ENCODE results near the gene TMEM18. TPM values are rescaled to one million over a fixed set of nuclear protein-coding genes. Genes with fewer than 3 reads are reported as not detected.

TMEM18 gene
- total RNA-seq, 2 experiments from 2014 or later, result 22.1 to 25.6 TPM

- Mint-ChIP-seq H3K27ac (peak overlapping the region; percentile 27), H3K4me1 (peaks cover 36% of the 10 kb centered on the region), H3K9me3 (ENCODE audit: low read depth) (no peaks in the 10 kb centered on the region), H3K27me3 (no peaks in the 10 kb centered on the region), H3K36me3 (peaks cover 26% of the 10 kb centered on the region), H3K4me3 (no peak overlapping the region)
- CTCF ChIA-PET, result no interaction called here
- ATAC-seq (no peak), DNase-seq (no peak)
These were observed 3.4 kb downstream of the TMEM18 start for GRCh38 chr2:673615-674320.

GRCh38 chr2:673016-673415, 4.2 kb downstream of the TMEM18 start:
- DNase-seq (no peak), ATAC-seq (no peak)
- H3K9me3 Mint-ChIP-seq (ENCODE audit: low read depth), result no peaks in the 10 kb centered on the region
- peaks cover 31% of the 10 kb centered on the region for H3K36me3 Mint-ChIP-seq
- H3K4me1 Mint-ChIP-seq, result peaks cover 31% of the 10 kb centered on the region
- no peak overlapping the region for H3K27ac Mint-ChIP-seq
- no peak overlapping the region for H3K4me3 Mint-ChIP-seq
- CTCF ChIA-PET, result no interaction called here
- no peaks in the 10 kb centered on the region for H3K27me3 Mint-ChIP-seq

GRCh38 chr2:672606-672905, 4.7 kb downstream of the TMEM18 start:
- CTCF ChIA-PET, result no interaction called here
- DNase-seq (no peak), ATAC-seq (no peak)
- Mint-ChIP-seq H3K27me3 (no peaks in the 10 kb centered on the region), H3K4me3 (no peak overlapping the region), H3K9me3 (ENCODE audit: low read depth) (no peaks in the 10 kb centered on the region), H3K27ac (no peak overlapping the region), H3K4me1 (peaks cover 31% of the 10 kb centered on the region), H3K36me3 (peaks cover 36% of the 10 kb centered on the region)

DNA sequence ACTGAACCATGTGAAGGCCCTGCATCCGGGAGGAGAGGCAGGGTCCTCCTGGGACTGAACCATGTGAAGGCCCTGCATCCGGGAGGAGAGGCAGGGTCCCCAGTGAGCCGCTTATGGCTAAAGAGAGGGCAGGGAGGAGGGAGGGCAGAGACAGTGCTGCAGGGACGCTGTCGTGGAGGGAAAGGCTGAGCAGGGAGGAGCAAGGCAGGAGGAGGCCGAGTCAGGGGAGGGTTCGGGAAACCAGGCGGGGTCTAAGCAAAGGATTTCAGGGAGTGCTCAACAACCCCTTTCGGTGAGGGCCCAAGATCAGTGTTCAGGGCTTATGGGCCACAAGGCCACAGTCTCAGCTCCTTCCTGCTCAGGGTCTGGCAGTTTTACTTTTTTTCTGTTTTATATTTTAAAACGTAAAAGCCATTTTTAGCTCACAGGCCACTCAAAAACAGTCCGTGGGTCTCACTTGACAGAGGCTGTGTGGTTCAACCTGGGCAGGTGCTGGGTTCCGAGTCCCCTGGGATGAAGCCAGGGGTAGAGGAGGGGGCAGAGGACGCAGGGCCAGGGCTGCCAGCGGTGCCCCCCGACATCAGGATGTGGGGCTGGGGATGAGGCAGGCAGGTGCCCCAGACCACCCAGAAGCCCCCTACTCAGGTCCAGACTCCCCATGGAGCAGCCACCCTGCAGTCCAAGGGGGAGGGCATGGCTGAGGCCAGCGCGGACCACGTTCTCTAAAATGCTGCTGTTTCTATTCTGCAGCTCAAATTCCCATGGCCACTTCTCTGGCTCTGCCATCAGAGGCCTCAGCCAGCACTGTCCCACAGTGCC, 5.2 kb downstream of the TMEM18 start:
- ATAC-seq (no peak), DNase-seq (no peak)
- no peaks in the 10 kb centered on the region for H3K27me3 Mint-ChIP-seq
- no peaks in the 10 kb centered on the region for H3K9me3 Mint-ChIP-seq (ENCODE audit: low read depth)
- no peak overlapping the region for H3K27ac Mint-ChIP-seq
- H3K36me3 Mint-ChIP-seq, result peaks cover 39% of the 10 kb centered on the region
- CTCF ChIA-PET, result no interaction called here
- peaks cover 31% of the 10 kb centered on the region for H3K4me1 Mint-ChIP-seq
- no peak overlapping the region for H3K4me3 Mint-ChIP-seq

DNA sequence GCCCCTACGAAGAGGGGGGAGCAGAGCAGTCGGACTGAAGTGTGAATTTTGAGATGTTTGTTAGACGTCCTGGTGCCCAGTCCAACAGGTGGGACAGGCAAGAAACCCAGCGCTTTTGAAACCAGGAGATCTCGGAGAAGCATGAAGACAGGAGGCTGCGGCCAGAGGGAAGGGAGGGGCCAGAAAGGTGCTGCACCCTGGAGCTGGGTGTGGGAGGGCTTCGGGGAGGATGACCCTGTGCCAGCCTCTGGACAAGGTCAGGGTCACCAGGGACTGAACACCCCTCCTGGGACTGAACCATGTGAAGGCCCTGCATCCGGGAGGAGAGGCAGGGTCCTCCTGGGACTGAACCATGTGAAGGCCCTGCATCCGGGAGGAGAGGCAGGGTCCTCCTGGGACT, 6.1 kb downstream of the TMEM18 start:
- no peak overlapping the region for H3K27ac Mint-ChIP-seq
- no peak for DNase-seq
- H3K9me3 Mint-ChIP-seq (ENCODE audit: low read depth), result peaks cover 4% of the 10 kb centered on the region
- no peak overlapping the region for H3K4me3 Mint-ChIP-seq
- H3K36me3 Mint-ChIP-seq, result peaks cover 46% of the 10 kb centered on the region
- no peak for ATAC-seq
- CTCF ChIA-PET, result no interaction called here
- peaks cover 25% of the 10 kb centered on the region for H3K4me1 Mint-ChIP-seq
- no peaks in the 10 kb centered on the region for H3K27me3 Mint-ChIP-seq

DNA sequence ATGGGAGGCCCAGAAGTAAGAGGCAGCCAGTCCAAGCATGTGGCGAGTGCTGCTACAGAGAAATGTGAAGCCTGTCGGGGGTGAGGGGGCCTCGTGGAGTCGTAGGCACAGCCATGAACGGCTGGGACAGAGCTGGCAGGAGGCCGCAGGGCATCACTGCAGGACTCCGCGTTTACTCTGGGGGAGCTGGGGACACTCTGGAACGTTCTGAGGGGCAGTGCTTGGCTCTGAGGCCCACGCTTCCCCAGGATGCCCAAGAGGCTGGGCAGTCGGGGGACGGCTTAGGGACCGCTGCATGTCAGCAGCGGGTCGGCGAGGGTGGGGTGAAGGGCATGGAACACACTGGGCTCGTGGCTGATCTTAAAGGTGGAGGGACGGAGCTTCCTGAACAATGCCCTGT, 6.6 kb downstream of the TMEM18 start:
- CTCF ChIA-PET, result no interaction called here
- Mint-ChIP-seq H3K36me3 (peaks cover 51% of the 10 kb centered on the region), H3K4me3 (no peak overlapping the region), H3K4me1 (peaks cover 20% of the 10 kb centered on the region), H3K27me3 (no peaks in the 10 kb centered on the region), H3K27ac (no peak overlapping the region), H3K9me3 (ENCODE audit: low read depth) (peaks cover 6% of the 10 kb centered on the region)
- DNase-seq, result no peak
- no peak for ATAC-seq

- H3K4me3 Mint-ChIP-seq, result no peak overlapping the region
- peaks cover 14% of the 10 kb centered on the region for H3K4me1 Mint-ChIP-seq
- H3K27ac Mint-ChIP-seq, result no peak overlapping the region
- CTCF ChIA-PET, result no interaction called here
- H3K36me3 Mint-ChIP-seq, result peaks cover 58% of the 10 kb centered on the region
- DNase-seq, result no peak
- no peak for ATAC-seq
- H3K27me3 Mint-ChIP-seq, result no peaks in the 10 kb centered on the region
- H3K9me3 Mint-ChIP-seq (ENCODE audit: low read depth), result peaks cover 15% of the 10 kb centered on the region
These were observed 7.9 kb downstream of the TMEM18 start for GRCh38 chr2:669323-669722.

DNA sequence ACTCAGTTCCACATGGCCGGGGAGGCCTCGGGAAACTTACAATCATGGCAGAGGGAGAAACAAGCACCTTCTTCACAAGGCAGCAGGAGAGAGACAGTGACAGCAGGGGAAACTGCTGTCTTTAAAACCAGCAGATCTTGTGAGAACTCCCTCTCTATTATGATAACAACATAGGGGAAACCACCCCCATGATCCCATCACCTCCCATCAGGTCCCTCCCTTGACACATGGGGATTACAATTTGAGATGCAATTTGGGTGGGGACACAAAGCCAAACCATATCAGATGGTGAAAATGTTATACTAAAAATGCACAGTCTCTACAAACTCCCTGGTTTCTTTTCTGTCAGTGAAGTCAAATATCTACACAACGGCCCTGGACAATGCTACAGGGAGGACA, 9.2 kb downstream of the TMEM18 start:
- no peak for ATAC-seq
- Mint-ChIP-seq H3K4me1 (peaks cover 18% of the 10 kb centered on the region), H3K27ac (no peak overlapping the region), H3K4me3 (no peak overlapping the region), H3K36me3 (peaks cover 71% of the 10 kb centered on the region), H3K9me3 (ENCODE audit: low read depth) (peaks cover 15% of the 10 kb centered on the region), H3K27me3 (no peaks in the 10 kb centered on the region)
- no peak for DNase-seq
- CTCF ChIA-PET, result no interaction called here

- H3K36me3 Mint-ChIP-seq, result peaks cover 76% of the 10 kb centered on the region
- H3K4me1 Mint-ChIP-seq, result peaks cover 23% of the 10 kb centered on the region
- no peak overlapping the region for H3K27ac Mint-ChIP-seq
- H3K9me3 Mint-ChIP-seq (ENCODE audit: low read depth), result peaks cover 15% of the 10 kb centered on the region
- DNase-seq, result no peak
- ATAC-seq, result peak; percentile 65
- H3K27me3 Mint-ChIP-seq, result no peaks in the 10 kb centered on the region
- H3K4me3 Mint-ChIP-seq, result no peak overlapping the region
- CTCF ChIA-PET, result no interaction called here
These were observed 9.7 kb downstream of the TMEM18 start for GRCh38 chr2:667332-667999.

DNA sequence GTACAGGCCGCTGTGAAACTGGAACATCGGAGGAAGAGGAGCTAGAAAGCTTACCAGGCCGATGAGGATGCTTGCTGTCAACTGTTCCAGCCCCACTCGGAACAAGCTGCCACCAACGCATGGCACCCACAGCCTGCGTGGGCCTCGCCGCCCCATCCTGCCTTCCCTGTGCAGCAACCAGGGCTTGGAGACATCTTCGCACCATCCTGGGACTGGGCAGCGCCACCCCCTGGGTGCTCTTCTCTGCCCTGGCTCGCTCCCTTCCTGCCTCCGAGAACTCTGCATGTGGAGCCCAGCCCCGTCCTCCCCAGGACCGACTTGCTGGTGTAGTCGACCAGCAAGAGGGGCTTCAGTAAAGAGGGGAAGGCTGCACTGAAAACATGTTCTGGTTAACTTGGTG, 10.8 kb downstream of the TMEM18 start:
- Mint-ChIP-seq H3K9me3 (ENCODE audit: low read depth) (peaks cover 15% of the 10 kb centered on the region), H3K27me3 (no peaks in the 10 kb centered on the region), H3K36me3 (peaks cover 74% of the 10 kb centered on the region), H3K27ac (no peak overlapping the region), H3K4me3 (no peak overlapping the region), H3K4me1 (peaks cover 31% of the 10 kb centered on the region)
- CTCF ChIA-PET, result interaction anchor here (0.8 kb wide), 1 partner anchor 420 kb away, joined by 3 read pairs; no protein-coding TSS in a partner anchor
- DNase-seq (no peak), ATAC-seq (no peak)

GRCh38 chr2:665340-666073, 11.7 kb downstream of the TMEM18 start:
- CTCF ChIA-PET, result interaction anchor here (0.8 kb wide), 1 partner anchor 419 kb away, joined by 3 read pairs; no protein-coding TSS in a partner anchor
- no peak for ATAC-seq

DNA sequence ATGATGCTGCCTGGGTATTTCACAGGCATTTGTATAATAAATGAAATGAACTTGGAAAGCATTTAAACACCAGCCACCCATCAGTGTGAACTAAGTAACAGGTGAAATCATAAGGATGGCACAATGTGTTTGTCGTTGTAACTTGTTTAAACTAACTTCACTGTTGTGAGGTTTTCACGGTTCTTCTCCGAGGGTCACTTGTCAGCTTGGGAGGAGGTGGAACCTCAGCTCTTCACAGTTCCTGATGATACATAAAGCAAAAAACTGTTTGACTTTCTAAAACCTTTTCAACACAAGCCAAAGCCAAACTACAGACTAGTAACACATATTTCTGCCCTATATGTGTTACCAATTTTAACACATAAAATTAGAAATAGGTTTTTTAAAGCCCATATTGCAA, 13.1 kb downstream of the TMEM18 start:
- H3K27ac Mint-ChIP-seq, result no peak overlapping the region
- DNase-seq, result no peak
- peaks cover 2% of the 10 kb centered on the region for H3K27me3 Mint-ChIP-seq
- peaks cover 32% of the 10 kb centered on the region for H3K4me1 Mint-ChIP-seq
- peaks cover 59% of the 10 kb centered on the region for H3K36me3 Mint-ChIP-seq
- CTCF ChIA-PET, result interaction anchor here (0.6 kb wide), 1 partner anchor 27 kb away, joined by 3 read pairs; no protein-coding TSS in a partner anchor
- H3K4me3 Mint-ChIP-seq, result no peak overlapping the region
- ATAC-seq, result no peak
- H3K9me3 Mint-ChIP-seq (ENCODE audit: low read depth), result peaks cover 15% of the 10 kb centered on the region

More at GRCh38 chr2:665340-666073, 11.7 kb downstream of the TMEM18 start:
- peaks cover 15% of the 10 kb centered on the region for H3K9me3 Mint-ChIP-seq (ENCODE audit: low read depth)
- no peak overlapping the region for H3K27ac Mint-ChIP-seq
- peaks cover 32% of the 10 kb centered on the region for H3K4me1 Mint-ChIP-seq
- peaks cover 69% of the 10 kb centered on the region for H3K36me3 Mint-ChIP-seq
- no peak overlapping the region for H3K4me3 Mint-ChIP-seq
- no peaks in the 10 kb centered on the region for H3K27me3 Mint-ChIP-seq
- DNase-seq, result no peak

DNA sequence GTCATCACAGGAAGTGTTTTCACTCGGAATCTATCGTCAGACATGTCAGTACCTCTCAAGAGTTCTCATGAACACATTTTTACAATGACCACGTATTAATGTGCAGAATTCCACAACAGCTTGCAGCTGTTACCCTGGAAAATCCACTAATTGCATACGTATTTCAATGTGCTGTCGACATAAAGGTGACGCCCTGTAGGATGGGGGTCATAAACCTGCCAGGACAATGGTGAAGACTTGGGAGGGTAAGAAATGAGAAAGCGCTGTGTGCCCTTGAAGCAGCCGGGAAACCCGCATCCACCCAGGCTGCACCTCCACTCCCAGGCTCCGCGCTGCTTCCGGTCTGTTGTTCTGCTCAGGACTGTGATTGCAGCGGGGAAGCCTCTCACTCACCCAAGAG, 14.0 kb downstream of the TMEM18 start:
- DNase-seq (no peak), ATAC-seq (no peak)
- CTCF ChIA-PET, result no interaction called here
- no peak overlapping the region for H3K4me3 Mint-ChIP-seq
- peaks cover 15% of the 10 kb centered on the region for H3K9me3 Mint-ChIP-seq (ENCODE audit: low read depth)
- H3K36me3 Mint-ChIP-seq, result peaks cover 52% of the 10 kb centered on the region
- peaks cover 5% of the 10 kb centered on the region for H3K27me3 Mint-ChIP-seq
- H3K27ac Mint-ChIP-seq, result no peak overlapping the region
- H3K4me1 Mint-ChIP-seq, result peaks cover 32% of the 10 kb centered on the region
